Measurements from ENCODE around the gene HPDL. TPM values are rescaled to one million over a fixed set of nuclear protein-coding genes. Genes with fewer than 3 reads are reported as not detected.

Gene HPDL
- total and polyA plus RNA-seq, 2 of the 8 experiments (the other 6 are each of a cell fraction or from before 2014, with no cell fraction given) = 58.5 to 62.7 TPM

DNA sequence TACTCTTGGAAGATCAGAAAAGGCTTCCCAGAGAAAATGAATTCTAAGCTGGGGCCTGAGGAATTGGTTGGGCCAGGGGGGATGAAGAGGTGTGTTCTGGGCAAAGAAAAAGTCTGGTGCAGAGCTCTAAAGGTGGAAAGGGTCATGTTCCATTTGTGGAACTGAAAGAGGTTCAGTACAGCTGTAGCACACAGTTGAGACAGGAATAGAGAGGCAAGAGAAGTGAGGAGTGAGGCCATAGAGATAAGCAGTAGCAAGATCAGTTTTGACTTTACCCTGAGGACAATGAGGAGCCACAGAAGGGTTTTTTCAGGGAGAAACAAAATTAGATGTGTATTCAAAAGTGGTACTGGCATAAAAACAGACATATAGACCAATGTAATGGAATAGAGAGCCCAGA is 43.9 kb downstream of the HPDL start:
- Histone ChIP-seq H2BK5ac (ENCODE audit: low read depth, low read length) (no peak overlapping the region), H2AFZ (ENCODE audit: low read length) (no peak overlapping the region), H3K36me3 (ENCODE audit: control insufficient read depth in 2 of 4, insufficient read depth in 4 of 4, low read length in 3 of 4) (no peaks in the 10 kb centered on the region), H3K27ac (ENCODE audit: low read depth, low read length) (no peak overlapping the region), H2BK20ac (ENCODE audit: low read length) (no peak overlapping the region), H2BK12ac (ENCODE audit: low read depth, low read length) (no peak overlapping the region), H3K4me2 (ENCODE audit: insufficient read depth in 1 of 2, low read depth in 2 of 2, low read length in 2 of 2) (no peak overlapping the region), H3K79me1 (ENCODE audit: low read depth, low read length) (no peaks in the 10 kb centered on the region), H3K79me2 (ENCODE audit: control insufficient read depth in 1 of 2, insufficient read depth in 2 of 2, low read length in 2 of 2) (no peaks in the 10 kb centered on the region), H3K56ac (replicated peaks; ENCODE audit: insufficient read length, low read depth, low read length) (no peak overlapping the region), H4K5ac (ENCODE audit: insufficient read length, low read depth, low read length) (no peak overlapping the region), H3K18ac (ENCODE audit: extremely low read depth, low read length) (no peak overlapping the region), H3K4me3 (ENCODE audit: extremely low read depth in 1 of 4, insufficient read depth in 2 of 4, low read depth in 3 of 4, low read length in 4 of 4) (no peak overlapping the region), H2AK5ac (ENCODE audit: low read depth, low read length) (no peak overlapping the region), H2BK15ac (ENCODE audit: low read length) (no peak overlapping the region), H3K23ac (ENCODE audit: insufficient read length) (no peak overlapping the region), H4K91ac (replicated peaks; ENCODE audit: insufficient read length, low read length) (no peak overlapping the region), H3K27me3 (replicated peaks in 1 of 4; ENCODE audit: control insufficient read depth in 3 of 4, extremely low read depth in 1 of 4, insufficient read depth in 3 of 4, low read length in 3 of 4) (no peaks in the 10 kb centered on the region), H2BK120ac (replicated peaks; ENCODE audit: low read depth, low read length) (no peak overlapping the region), H3K9ac (replicated peaks in 1 of 4; ENCODE audit: extremely low read depth in 1 of 4, low read depth in 3 of 4, low read length in 3 of 4) (no peak overlapping the region), H3K4me1 (replicated peaks in 1 of 4; ENCODE audit: control insufficient read depth in 3 of 4, insufficient read depth in 4 of 4, low read length in 3 of 4) (no peaks in the 10 kb centered on the region), H4K20me1 (replicated peaks in 1 of 2; ENCODE audit: control insufficient read depth in 1 of 2, insufficient read depth in 2 of 2, low read length in 2 of 2) (no peaks in the 10 kb centered on the region), H3K9me3 (ENCODE audit: insufficient read depth in 2 of 2, low read depth in 1 of 2, low read length in 1 of 2) (no peaks in the 10 kb centered on the region), H4K8ac (ENCODE audit: extremely low read depth, insufficient read depth, low read length) (no peak overlapping the region), H3K23me2 (ENCODE audit: low read depth, low read length) (no peaks in the 10 kb centered on the region), H3K14ac (ENCODE audit: insufficient read length) (no peak overlapping the region), H3K4ac (replicated peaks; ENCODE audit: insufficient read length, low read depth, low read length) (no peak overlapping the region)
- DNase-seq (ENCODE audit: low read depth in 1 of 2, low spot score in 2 of 2) = no peak
- ChIA-PET CTCF (ENCODE audit: partially characterized antibody) (interaction anchor here (1.2 kb wide), 1 partner anchor 184 kb away, joined by 3 read pairs; no protein-coding TSS in a partner anchor), POLR2A (ENCODE audit: partially characterized antibody) (interaction anchor here (1.7 kb wide), 1 partner anchor 15 kb away, joined by 3 read pairs; no protein-coding TSS in a partner anchor)
- FAIRE-seq = no peak
- TF ChIP-seq, protein P1, sequence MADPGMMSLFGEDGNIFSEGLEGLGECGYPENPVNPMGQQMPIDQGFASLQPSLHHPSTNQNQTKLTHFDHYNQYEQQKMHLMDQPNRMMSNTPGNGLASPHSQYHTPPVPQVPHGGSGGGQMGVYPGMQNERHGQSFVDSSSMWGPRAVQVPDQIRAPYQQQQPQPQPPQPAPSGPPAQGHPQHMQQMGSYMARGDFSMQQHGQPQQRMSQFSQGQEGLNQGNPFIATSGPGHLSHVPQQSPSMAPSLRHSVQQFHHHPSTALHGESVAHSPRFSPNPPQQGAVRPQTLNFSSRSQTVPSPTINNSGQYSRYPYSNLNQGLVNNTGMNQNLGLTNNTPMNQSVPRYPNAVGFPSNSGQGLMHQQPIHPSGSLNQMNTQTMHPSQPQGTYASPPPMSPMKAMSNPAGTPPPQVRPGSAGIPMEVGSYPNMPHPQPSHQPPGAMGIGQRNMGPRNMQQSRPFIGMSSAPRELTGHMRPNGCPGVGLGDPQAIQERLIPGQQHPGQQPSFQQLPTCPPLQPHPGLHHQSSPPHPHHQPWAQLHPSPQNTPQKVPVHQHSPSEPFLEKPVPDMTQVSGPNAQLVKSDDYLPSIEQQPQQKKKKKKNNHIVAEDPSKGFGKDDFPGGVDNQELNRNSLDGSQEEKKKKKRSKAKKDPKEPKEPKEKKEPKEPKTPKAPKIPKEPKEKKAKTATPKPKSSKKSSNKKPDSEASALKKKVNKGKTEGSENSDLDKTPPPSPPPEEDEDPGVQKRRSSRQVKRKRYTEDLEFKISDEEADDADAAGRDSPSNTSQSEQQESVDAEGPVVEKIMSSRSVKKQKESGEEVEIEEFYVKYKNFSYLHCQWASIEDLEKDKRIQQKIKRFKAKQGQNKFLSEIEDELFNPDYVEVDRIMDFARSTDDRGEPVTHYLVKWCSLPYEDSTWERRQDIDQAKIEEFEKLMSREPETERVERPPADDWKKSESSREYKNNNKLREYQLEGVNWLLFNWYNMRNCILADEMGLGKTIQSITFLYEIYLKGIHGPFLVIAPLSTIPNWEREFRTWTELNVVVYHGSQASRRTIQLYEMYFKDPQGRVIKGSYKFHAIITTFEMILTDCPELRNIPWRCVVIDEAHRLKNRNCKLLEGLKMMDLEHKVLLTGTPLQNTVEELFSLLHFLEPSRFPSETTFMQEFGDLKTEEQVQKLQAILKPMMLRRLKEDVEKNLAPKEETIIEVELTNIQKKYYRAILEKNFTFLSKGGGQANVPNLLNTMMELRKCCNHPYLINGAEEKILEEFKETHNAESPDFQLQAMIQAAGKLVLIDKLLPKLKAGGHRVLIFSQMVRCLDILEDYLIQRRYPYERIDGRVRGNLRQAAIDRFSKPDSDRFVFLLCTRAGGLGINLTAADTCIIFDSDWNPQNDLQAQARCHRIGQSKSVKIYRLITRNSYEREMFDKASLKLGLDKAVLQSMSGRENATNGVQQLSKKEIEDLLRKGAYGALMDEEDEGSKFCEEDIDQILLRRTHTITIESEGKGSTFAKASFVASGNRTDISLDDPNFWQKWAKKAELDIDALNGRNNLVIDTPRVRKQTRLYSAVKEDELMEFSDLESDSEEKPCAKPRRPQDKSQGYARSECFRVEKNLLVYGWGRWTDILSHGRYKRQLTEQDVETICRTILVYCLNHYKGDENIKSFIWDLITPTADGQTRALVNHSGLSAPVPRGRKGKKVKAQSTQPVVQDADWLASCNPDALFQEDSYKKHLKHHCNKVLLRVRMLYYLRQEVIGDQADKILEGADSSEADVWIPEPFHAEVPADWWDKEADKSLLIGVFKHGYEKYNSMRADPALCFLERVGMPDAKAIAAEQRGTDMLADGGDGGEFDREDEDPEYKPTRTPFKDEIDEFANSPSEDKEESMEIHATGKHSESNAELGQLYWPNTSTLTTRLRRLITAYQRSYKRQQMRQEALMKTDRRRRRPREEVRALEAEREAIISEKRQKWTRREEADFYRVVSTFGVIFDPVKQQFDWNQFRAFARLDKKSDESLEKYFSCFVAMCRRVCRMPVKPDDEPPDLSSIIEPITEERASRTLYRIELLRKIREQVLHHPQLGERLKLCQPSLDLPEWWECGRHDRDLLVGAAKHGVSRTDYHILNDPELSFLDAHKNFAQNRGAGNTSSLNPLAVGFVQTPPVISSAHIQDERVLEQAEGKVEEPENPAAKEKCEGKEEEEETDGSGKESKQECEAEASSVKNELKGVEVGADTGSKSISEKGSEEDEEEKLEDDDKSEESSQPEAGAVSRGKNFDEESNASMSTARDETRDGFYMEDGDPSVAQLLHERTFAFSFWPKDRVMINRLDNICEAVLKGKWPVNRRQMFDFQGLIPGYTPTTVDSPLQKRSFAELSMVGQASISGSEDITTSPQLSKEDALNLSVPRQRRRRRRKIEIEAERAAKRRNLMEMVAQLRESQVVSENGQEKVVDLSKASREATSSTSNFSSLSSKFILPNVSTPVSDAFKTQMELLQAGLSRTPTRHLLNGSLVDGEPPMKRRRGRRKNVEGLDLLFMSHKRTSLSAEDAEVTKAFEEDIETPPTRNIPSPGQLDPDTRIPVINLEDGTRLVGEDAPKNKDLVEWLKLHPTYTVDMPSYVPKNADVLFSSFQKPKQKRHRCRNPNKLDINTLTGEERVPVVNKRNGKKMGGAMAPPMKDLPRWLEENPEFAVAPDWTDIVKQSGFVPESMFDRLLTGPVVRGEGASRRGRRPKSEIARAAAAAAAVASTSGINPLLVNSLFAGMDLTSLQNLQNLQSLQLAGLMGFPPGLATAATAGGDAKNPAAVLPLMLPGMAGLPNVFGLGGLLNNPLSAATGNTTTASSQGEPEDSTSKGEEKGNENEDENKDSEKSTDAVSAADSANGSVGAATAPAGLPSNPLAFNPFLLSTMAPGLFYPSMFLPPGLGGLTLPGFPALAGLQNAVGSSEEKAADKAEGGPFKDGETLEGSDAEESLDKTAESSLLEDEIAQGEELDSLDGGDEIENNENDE (IDR thresholded peaks at IDR 0.05; ENCODE audit: insufficient replicate concordance, low read length) = no peak

Data from H1 (cell line).